HG03108 (cell line): ENCODE results near the gene RHBDF2.

ENCODE experiments used
- ATAC-seq: cut with Tn5 transposase; IDR thresholded peaks from one replicate; pipeline ENCODE4 v1.9.1; 2021; ENCODE audit warnings: moderate library complexity; ENCODE audit not compliant: unreplicated experiment

Gene RHBDF2

DNA sequence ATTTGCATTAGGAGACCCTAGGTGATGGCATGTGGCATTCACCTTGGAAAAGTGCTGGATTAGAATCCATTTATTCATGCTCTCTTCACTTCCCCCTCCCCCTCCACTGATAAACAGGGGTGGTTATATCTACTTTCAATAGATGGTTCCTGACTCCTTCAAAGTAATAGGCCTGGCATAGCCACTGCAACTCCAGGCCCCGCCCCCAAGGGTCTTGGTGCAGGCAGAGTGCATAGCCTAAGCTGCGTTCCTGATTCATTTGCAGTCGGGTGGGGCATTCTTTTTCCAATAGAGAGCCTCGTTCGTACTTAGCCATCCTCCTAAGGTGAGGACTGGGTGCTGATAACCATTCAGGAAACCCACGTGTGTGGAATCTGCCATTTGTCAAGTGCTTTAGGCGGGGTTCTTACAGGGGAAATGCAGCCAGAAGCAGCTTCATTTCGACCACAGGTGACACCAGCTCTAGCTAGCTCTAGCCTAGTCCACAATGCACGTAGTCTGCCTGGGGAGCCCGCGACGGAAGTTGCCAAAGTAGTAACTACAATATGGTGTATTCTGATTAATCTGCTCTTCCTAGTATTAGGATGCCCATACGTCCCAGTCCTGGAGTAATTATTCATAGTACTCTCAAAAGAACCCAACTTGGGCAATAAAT is 59.4 kb downstream of the RHBDF2 start:
- ATAC-seq: no peak

DNA sequence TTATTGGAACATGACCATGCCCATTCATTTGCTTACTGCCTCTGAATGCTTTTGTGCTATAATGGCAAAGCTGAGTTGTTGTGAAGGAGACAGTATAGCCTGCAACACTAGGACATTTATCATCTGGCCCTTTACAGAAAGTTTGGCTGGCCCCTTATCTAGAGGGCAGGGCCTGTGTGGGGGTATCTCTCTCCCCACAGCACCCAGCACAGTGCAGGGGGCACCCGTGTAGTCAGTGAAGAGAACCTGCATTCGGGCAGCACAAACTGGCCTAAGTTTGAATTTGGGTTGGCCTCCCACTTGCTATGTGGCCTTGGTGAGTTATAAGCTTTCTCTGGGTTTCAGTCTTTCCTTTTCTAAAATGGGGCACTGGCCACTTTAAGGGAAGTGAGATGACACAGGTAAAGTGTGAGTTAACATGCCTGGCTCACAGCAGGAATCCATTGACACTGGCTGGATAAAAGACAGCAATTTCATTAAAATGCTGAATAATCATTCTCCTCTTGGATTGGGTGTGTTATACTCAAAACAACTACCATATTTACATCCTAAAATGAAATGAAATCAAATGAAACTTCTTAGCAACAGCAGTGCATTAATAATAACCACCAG is 60.4 kb downstream of the RHBDF2 start:
- no peak for ATAC-seq

DNA sequence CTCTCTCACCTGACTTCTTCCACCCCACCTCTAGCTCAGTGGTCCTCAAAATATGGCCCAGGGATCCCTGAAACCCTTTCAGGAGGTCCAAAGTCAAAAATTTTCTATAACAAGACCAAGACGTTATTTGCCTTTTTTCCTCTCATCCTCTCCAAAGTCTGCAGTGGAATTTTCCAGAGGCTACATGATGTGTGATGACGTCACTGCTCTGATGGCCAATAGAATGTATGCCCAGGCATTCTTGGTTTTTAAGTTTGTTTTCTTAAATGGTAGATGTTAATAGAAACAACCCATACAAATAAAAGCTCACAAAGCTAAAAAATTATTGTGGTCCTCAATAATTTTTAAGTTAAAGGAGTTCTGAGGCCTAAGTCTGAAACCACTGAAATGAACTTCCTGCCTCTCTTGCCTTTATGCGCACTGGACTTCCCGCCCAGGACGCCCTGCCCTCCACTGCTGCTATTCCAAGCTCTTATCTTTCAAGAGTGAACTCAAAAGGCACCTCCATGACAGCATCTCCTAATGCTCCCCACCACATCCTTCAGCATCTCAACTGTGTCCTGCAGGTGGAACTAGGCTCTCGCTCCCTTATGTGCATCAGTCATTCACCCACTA is 61.8 kb downstream of the RHBDF2 start:
- no peak for ATAC-seq

DNA sequence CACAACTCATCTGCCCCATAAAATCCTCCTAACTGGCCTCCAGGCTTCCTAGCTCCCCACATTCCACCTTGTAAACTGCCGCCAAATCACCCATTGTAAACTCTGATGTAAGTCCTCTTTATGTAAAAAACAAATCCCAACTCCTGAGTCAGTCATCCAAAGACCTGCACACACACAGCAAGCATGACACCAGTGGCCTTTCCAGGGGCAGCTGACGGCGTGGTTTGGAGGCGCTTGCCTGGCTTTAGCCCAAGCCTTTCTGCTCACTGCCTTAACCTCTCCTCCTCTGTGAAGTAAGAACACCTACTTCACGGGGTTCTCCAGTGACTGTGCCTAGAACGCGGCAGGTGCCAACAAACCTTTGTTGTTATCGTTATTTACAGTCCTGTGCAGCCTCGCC is 62.3 kb downstream of the RHBDF2 start:
- ATAC-seq: no peak

DNA sequence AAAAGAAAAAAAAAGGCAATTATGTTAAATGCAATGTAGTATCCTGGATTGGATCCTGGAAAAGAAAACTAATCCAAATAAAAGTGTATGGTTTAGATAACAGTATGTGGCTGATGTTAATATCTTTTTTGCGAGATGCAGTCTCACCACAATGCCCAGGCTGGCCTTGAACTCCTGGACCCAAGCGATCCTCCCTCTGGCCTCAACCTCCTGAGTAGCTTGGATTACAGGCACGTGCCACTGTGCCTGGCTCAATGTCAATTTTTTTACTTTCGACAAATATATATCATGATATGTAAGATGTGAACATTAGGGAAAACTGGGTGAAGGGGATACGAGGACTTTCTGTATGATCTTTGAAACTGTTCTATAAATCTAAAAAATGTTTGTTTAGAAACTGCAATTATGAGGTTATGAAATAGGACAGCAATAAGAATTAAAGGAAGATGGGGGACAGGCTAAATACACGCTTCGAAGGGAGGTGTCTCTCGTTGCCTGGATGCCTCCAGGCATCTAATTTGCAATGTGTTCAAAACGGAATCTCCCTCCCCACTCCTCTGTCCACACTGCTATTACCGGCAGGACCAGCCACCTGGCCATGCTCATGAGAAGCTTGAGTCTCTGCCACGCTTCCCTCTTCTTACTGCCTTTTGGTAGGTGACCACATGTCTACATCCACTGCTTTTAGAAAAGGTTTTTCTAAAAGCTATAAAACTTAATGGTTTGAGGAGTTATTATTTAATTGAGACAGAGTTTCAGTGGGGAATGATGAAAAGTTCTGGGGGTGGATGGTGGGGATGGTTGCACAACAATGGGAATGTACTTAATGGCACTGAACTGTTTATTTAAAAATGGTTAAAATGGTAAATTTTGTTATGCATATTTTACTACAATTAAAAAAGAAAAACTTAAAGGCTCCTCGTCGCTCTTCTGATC is 63.5 kb downstream of the RHBDF2 start:
- ATAC-seq: no peak

DNA sequence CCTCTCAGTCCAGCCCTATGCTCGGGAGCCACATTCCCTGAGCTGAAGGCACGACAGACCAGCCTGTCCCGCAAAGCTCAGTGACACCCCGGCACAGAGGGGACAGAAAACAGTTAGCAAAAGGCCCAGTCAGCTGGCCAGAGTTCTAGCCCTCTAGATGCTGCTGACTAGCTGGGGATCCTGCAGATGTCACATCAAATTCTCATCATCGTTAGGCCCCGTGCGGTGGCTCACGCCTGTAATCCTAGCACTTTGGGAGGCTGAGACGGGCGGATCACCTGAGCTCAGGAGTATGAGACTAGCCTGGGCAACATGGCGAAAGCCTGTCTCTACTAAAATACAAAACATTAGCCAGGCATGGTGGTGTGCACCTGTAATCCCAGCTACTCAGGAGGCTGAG is 65.5 kb downstream of the RHBDF2 start:
- ATAC-seq: no peak

DNA sequence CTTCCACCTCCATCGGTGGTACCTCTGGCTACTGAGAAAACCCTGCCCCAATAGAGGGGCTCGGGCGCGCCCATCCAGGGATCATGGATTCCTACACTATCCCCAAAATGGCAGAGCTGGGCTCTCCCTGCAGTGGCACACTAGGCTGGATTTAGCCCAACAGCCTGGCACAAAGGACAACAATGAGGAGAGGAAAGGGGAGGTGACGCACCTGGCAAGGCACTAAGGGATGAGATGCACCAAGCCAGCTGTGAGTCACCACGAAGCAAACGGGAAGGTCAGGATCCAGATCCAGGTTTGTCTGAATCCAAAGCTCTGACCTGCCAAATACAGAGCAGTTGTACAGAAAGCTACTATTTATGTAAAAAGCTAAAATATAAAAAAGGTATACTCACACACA is 66.4 kb downstream of the RHBDF2 start:
- no peak for ATAC-seq

DNA sequence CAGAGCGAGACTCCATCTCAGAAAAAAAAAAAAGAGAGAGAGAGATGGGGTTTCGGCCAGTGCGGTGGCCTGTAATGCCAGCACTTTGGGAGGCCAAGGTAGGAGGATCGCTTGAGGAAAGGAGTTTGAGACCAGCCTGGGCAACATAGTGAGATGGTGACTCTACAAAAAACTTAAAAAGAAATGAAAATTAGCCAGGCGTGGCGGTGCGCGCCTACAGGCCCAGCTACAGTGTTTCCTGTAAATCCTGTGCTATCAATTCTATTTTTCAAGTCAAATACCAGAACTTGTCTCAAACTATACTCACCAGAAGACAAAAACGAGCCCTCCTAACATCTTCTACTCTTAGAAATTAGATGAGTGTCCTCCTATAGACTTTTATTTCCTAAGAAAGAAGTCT is 67.5 kb downstream of the RHBDF2 start:
- no peak for ATAC-seq

DNA sequence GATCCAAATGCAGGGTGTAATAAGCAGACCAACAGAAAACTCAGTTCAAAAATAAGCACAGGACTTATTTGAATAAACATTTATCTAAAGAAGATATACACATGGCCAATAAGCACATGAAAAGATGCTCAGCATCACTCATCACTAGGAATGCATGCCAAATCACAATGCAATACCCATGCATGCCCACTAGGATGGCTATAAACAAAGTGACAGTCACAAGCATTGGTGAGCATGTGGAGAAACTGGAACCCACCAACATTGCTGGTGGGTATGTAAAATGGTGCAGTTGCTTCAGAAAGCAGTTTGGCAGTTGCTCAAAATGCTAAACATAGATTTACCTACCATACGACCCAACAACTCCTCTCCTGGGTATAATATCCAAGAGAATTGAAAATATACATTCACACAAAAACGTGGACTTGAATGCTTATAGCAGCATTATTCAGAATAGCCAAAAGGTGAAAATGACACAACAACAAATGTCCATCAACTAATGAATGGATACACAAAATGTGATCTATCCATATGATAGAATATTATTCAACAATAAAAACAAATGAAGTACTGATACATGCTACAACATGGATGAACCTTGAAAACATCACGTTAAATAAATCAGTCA is 68.4 kb downstream of the RHBDF2 start:
- ATAC-seq: no peak

DNA sequence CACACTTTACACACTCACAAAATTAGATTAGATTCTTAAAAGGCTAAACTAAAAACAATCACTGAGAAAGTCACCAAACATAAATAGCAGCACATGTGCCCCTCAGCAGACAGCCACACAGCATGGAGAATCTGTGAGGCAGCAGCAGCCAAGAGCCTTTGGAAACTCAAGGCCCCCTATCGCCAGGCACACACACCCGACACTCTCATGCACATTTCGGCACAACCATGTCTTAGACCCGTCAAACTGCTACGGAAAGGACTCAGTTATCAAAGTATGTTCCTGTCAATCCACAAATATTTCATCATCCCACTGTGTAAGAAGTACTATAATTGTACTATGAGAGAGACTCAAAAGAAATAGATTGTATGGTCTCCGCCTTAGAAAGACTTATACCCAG is 69.2 kb downstream of the RHBDF2 start:
- no peak for ATAC-seq

DNA sequence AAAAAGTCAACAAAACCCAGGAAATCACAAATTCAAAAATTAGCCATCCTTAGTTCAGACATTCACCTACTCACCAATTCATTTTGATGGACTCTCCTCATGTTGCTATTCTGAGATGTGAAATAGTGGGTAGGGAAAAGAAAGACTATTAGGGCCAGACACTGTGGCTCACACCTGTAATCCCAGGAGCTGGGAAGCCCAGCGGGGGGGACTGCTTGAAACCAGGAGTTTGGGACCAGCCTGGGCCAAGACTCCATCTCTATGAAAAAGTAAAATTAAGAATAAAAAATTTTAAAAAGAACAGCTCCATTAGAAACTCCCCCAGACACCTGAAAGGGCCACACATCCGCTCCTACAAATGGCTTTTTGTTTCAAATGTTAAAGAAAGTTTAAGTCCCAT is 69.7 kb downstream of the RHBDF2 start:
- ATAC-seq: no peak

DNA sequence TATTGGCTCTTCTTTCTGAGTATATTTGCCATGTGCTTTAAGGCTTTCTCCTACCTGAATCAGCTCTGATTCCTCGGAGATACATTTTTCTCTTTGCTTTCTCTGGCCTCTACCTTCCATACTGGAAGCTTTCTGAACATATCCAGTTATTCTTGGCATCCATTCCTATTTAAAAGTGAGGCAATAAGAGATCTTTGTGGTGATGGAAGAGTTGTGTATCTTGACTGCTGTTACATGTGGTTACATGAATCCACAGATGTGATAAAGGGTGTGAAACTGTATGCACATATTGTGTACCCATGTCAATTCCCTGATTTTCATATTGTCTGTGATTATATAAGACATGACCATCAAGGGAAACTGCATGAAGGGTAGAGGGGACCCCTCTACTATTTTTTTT is 72.7 kb downstream of the RHBDF2 start:
- ATAC-seq: no peak

DNA sequence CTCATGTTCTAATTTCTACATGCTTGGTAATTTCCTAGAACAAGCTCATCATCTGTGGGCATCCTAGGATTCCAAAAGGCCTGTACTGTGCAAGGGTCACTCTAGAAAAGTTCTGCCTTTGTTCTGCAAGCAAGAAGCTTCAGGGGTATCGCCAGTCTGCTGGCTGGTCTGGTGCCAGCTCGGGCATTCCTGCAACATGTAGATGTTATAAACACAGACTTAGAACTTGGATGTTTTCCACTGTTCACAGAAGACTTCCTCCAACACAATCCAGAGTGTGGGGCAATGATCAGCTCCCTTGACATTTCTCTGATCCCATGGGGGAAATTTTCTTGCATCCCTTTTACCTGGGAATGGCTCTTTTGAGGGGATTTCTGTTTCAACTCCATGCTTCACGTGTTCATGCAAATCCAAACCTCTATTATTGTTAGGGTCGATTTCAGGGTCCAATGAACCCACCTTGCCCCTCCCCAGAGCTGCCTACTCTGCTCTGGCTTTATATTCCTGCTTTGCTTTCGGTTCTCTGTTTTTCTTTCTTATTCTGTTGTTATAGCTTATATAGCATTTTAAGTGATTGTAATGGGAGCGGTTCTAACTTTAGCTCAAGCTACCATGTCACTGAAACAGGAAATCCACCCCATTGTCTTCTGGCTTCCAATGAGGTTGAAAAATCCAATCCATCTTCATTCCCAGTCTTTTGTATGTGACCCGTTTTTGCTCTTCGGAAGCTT is 73.6 kb downstream of the RHBDF2 start:
- no peak for ATAC-seq

DNA sequence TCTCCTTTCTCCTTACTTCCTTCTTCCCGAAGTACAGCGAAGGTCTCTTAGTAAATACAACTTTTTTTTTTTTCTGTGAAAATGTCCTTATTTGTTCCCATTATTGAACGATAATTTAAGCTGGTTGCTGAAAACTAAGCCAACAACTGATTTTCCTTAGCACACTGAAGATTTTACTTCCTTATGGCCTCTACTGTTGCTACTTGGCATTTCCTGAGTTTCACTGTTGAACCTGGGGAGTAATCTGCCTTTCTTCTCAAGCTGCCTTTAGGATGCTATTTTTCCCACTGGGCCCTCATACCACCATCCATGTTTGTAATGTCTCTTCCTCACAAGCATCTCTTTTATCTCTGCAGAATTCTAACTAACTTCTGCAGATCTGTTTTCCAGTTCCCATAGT is 74.4 kb downstream of the RHBDF2 start:
- ATAC-seq: no peak

DNA sequence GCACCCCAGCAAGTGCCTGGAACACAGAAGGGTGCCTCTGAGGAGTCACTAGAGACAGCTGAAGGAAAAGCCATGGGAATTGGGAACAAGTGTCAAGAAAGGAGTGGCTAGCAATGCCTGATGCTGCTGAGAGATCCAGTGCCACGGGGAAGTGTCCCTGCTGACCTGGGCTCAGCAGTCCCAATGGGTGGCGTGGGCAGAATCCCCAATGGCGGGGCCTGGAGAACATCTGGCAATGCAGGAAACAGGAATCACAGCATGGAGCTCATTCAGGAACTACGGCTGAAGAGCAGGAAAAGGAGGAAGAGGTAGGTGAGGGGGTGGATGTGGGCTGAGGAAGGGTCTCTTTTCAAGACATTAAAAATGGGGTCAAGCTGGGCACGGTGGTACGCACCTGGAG is 78.4 kb downstream of the RHBDF2 start:
- ATAC-seq: no peak

DNA sequence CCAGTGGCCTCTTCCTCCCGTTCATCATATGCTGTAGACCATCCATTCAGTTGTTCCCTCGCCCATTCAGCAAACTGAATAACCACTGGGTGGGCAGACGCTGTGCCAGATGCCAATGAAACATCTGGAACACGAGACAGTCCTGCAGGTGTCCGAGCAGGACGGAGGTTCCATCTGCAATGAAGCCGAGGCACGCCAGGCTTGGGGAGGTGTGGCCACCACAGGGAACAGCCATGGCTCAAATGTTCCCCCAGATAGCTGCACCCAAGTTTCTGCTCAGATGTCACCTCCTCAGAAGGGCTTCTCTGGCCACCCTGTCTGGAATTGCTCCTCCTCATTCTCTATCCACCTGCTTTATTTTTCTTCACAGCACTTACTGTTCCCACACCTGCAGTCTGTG is 78.8 kb downstream of the RHBDF2 start:
- no peak for ATAC-seq

DNA sequence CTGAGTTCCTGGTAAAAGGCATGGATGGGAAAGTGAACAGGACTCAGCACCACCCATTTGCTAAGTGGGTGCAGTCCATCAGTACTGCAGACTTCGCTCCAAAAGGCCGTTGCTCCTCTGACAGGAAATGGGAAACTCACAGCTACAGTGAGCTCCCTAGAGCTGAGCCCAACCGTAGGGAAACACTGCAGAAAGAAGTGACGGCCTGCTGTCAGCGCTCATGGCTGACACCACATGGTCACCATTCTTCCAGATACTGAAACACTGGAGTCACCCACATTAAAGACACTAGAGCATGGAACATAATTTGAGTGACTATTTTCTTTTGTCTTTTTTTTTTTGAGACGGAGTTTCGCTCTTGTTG is 80.2 kb downstream of the RHBDF2 start:
- ATAC-seq: no peak
